Thoracic aorta (tissue), 2 donors: Measurements from ENCODE around the gene NHEJ1. TPM values are rescaled to one million over a fixed set of nuclear protein-coding genes. Genes with fewer than 3 reads are reported as not detected.

Source experiments
- ATAC-seq: fragments of 150-250 bp; one replicate; pipeline ENCODE4 v1.8.0; 2017; ENCODE audit warnings: low read depth; ENCODE audit not compliant: insufficient number of reproducible peaks, low FRiP score
- DNase-seq: peaks from one replicate; pipeline ENCODE4 v3.0.0-alpha.2; 2020; ENCODE audit warnings: low spot score
- H3K27ac ChIP-seq, 2 donors: fragments of 200-600 bp; sonication (generic); 1 replicate in 1 of 2; 2 replicates in 1 of 2; pipeline ENCODE4 v1.5.1; 2016; ENCODE audit warnings: mild to moderate bottlenecking in 2 of 2, moderate library complexity in 2 of 2
- H3K27me3 ChIP-seq: fragments of 200-600 bp; sonication (generic); replicated peaks from 2 replicates; pipeline ENCODE4 v1.6.0; 2016; ENCODE audit warnings: mild to moderate bottlenecking; ENCODE audit not compliant: insufficient read depth
- H3K36me3 ChIP-seq: fragments of 200-600 bp; sonication (generic); one replicate; pipeline ENCODE4 v1.5.1; 2016
- H3K4me1 ChIP-seq, 2 donors: fragments of 200-600 bp; sonication (generic); 1 replicate in 1 of 2; 2 replicates in 1 of 2; pipeline versions ENCODE4 v1.5.1 to v1.6.0; 2016; ENCODE audit warnings: low read depth in 2 of 2, mild to moderate bottlenecking in 1 of 2; ENCODE audit not compliant: control insufficient read depth in 1 of 2
- H3K4me3 ChIP-seq: fragments of 200-600 bp; sonication (generic); 2 replicates; pipeline ENCODE4 v1.5.1; 2016; ENCODE audit warnings: mild to moderate bottlenecking
- H3K9me3 ChIP-seq: fragments of 200-600 bp; sonication (generic); 2 replicates; pipeline ENCODE4 v1.5.1; 2016
- total RNA-seq, 2 donors: library from RNA; depleted of rRNA; stranded (reverse); fragments of >200 nt; gene quantifications; one replicate each; pipeline versions ENCODE4 v1.1.0 to v1.2.3, GENCODE V29; 2016
- TF ChIP-seq, protein P1 (sequence below): fragments of 200-600 bp; sonication (generic); IDR thresholded peaks from one replicate; pipeline ENCODE4 v1.5.1; 2019; ENCODE audit warnings: antibody characterized with exemption

The NHEJ1 gene
- total RNA-seq, 2 donors from 2014 or later, result 10.3 to 14.5 TPM

DNA sequence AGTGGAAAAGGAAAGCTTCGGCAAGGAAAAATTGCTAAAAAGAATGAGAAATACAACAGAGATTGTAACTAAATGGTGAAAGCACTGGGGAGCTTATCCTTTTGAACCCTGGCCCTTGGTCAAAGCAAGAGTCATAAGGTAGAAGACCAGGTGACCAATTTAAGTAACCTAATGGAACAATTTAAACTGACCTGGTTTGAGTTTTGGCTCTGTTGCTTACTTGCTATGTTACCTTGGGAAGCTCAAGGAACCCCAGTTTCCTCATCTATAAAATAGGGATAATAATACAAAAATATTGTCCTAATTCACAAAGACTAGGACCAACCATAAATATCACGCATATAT, 48.6 kb downstream of the NHEJ1 start:
- no peaks in the 10 kb centered on the region for H3K27me3 ChIP-seq
- TF ChIP-seq, protein P1, sequence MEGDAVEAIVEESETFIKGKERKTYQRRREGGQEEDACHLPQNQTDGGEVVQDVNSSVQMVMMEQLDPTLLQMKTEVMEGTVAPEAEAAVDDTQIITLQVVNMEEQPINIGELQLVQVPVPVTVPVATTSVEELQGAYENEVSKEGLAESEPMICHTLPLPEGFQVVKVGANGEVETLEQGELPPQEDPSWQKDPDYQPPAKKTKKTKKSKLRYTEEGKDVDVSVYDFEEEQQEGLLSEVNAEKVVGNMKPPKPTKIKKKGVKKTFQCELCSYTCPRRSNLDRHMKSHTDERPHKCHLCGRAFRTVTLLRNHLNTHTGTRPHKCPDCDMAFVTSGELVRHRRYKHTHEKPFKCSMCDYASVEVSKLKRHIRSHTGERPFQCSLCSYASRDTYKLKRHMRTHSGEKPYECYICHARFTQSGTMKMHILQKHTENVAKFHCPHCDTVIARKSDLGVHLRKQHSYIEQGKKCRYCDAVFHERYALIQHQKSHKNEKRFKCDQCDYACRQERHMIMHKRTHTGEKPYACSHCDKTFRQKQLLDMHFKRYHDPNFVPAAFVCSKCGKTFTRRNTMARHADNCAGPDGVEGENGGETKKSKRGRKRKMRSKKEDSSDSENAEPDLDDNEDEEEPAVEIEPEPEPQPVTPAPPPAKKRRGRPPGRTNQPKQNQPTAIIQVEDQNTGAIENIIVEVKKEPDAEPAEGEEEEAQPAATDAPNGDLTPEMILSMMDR, result no peak
- no peak for ATAC-seq

DNA sequence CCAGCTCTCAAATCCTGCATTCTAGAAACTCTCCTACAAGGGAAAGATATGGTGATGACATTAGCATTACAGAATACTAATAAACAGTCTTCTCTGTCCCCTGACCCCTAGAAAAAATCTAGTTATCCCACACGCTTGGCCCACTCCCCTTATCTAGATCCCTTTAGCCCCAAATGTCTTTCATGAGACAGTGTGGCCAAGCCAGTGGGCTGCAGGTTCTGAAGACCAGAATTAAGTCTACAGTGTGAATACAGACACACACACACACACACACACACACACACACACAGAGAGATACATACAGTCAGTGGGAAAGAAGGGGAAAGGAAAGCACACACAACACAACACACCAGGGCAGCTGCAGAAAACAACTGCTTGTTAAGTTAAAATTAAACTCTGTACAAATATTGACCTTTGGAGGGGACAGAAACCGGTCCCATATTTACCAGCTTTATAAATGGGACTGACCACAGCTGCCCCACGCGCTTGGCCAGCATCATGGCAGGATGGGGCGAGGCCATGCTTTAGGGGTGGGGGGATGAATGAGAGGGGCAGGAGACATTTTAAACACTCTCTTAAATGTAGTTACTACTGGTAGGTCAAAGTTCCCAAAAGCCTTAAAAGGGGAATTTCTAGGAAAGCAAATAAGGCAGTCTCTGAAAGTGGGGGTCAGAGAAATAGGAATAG, 49.1 kb downstream of the NHEJ1 start:
- DNase-seq (no peak), ATAC-seq (no peak)
- H3K4me3 ChIP-seq, result no peak overlapping the region
- H3K9me3 ChIP-seq, result no peaks in the 10 kb centered on the region
- no peaks in the 10 kb centered on the region for H3K27me3 ChIP-seq
- H3K4me1 ChIP-seq, result peaks cover 0 to 5% of the 10 kb centered on the region in 2 donors
- no peaks in the 10 kb centered on the region for H3K36me3 ChIP-seq
- H3K27ac ChIP-seq, result no peak overlapping the region
- TF ChIP-seq, protein P1, result no peak

More for the DNA sequence above, 48.6 kb downstream of the NHEJ1 start:
- no peak for DNase-seq
- Histone ChIP-seq H3K27ac (no peak overlapping the region), H3K9me3 (no peaks in the 10 kb centered on the region), H3K4me3 (no peak overlapping the region), H3K4me1 (peaks cover 0 to 5% of the 10 kb centered on the region in 2 donors), H3K36me3 (no peaks in the 10 kb centered on the region)

DNA sequence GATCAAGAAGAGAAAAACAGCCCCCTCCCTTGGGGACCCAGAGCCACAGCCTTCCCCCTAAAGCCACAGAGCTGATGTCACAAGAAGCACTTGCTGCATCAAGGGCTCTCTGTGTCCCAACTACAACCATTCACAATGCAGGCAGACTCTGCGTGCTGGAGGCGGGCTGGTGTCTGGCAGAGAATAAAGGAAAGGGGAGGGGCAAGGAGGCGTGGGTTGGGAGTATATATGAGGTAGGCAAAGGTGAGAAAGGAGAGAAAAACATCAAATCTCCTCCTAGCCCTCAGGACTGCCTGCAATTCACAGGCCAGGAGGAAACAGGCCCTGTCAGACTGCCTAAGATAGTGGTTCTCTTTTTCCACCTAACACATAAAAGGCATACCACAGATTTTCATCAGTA, 51.1 kb downstream of the NHEJ1 start:
- no peak for ATAC-seq
- Histone ChIP-seq H3K4me1 (peaks cover 0 to 5% of the 10 kb centered on the region in 2 donors), H3K4me3 (no peak overlapping the region), H3K9me3 (no peaks in the 10 kb centered on the region), H3K27ac (no peak overlapping the region), H3K36me3 (no peaks in the 10 kb centered on the region), H3K27me3 (no peaks in the 10 kb centered on the region)
- DNase-seq, result no peak
- TF ChIP-seq, protein P1, result no peak

DNA sequence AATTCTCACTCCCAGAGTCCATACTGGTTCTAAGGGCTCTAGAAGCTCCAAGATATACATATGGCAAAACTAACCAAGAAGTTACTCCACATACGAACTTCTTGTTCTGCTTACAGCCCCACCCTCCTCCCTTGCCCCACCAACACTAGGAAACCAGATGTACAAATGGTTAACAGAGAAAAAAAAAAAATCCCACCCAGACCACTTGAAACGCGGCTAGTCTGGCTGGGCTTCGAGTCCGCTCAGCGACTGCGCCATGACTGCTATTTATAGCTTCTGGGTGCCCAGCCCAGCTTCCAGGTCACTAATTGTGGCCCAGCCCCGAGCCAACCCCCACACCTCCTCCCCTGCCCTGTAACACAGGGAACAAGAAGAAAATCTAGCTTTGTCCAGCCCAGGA, 52.9 kb downstream of the NHEJ1 start:
- H3K4me1 ChIP-seq, result peaks cover 0 to 5% of the 10 kb centered on the region in 2 donors
- H3K27me3 ChIP-seq, result no peaks in the 10 kb centered on the region
- H3K9me3 ChIP-seq, result no peaks in the 10 kb centered on the region
- ATAC-seq (no peak), DNase-seq (no peak)
- H3K27ac ChIP-seq, result no peak overlapping the region
- no peaks in the 10 kb centered on the region for H3K36me3 ChIP-seq
- TF ChIP-seq, protein P1, result no peak
- no peak overlapping the region for H3K4me3 ChIP-seq

DNA sequence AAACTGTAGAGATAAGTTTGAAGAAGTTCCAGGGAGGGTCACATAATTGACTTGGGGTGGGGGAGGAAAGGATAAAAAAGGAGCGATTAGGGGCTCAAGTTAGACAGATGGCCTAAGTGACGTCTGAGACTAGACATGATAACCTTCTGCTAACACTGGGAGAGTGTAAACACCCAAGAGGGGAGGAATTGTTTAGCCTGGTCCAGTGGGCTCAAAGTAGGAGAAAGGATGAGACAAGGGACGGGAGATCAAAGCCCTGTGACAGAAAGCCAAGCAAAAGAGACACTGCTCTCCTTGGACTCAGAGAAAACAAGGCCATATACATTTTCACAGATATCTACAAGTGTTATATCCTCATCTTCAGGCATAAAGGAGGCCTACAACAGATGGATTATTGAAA, 54.4 kb downstream of the NHEJ1 start:
- no peak overlapping the region for H3K27ac ChIP-seq
- no peak for ATAC-seq
- no peaks in the 10 kb centered on the region for H3K9me3 ChIP-seq
- H3K4me3 ChIP-seq, result no peak overlapping the region
- no peaks in the 10 kb centered on the region for H3K36me3 ChIP-seq
- H3K4me1 ChIP-seq, result peaks cover 0 to 5% of the 10 kb centered on the region in 2 donors
- TF ChIP-seq, protein P1, result no peak
- no peak for DNase-seq
- no peaks in the 10 kb centered on the region for H3K27me3 ChIP-seq
